Activated T-helper 1 cell treated with Interleukin-2 at 50 U/mL for 16 hours (primary cell): ENCODE data around the gene CEACAM8.
A peak's percentile ranks its signal among the peaks of the same experiment; 100 is the strongest.
"Not testable (repeated sequence)": the region's sequence is repeated elsewhere in the genome, so short reads cannot be mapped to it uniquely, and the experiment has no call there.

Source experiments
- DNase-seq: peaks from one replicate; pipeline ENCODE4 v3.0.0-alpha.2; 2020; ENCODE audit warnings: low read depth

Gene CEACAM8

GRCh38 chr19:42594617-42595489 is at the start of gene CEACAM8:
Gene CEACAM8, minus strand, starts transcription at chr19:42594924. Its CDS starts 96 bp downstream, at chr19:42594828.
- DNase-seq, result no peak

GRCh38 chr19:42639324-42640092 is 44.8 kb upstream of the CEACAM8 start:
- not testable (repeated sequence) for DNase-seq

GRCh38 chr19:42635233-42635539 is 40.5 kb upstream of the CEACAM8 start:
- no peak for DNase-seq

GRCh38 chr19:42634409-42635232 is 39.9 kb upstream of the CEACAM8 start:
- DNase-seq, result no peak

- DNase-seq, result no peak
Measured at GRCh38 chr19:42629191-42629590, 34.5 kb upstream of the CEACAM8 start.

GRCh38 chr19:42628411-42629140 is 33.9 kb upstream of the CEACAM8 start:
- no peak for DNase-seq

- no peak for DNase-seq
Measured at GRCh38 chr19:42627916-42628315, 33.2 kb upstream of the CEACAM8 start.

- no peak for DNase-seq
Measured at GRCh38 chr19:42626181-42626580, 31.5 kb upstream of the CEACAM8 start.

GRCh38 chr19:42619271-42619670 is 24.5 kb upstream of the CEACAM8 start:
- no peak for DNase-seq

- no peak for DNase-seq
Measured at GRCh38 chr19:42613666-42614065, 18.9 kb upstream of the CEACAM8 start.

GRCh38 chr19:42610401-42610915 is 15.7 kb upstream of the CEACAM8 start:
- not testable (repeated sequence) for DNase-seq

- peak; percentile 4 for DNase-seq
Measured at GRCh38 chr19:42606660-42607351, 12.1 kb upstream of the CEACAM8 start.

GRCh38 chr19:42601811-42602443 is 7.2 kb upstream of the CEACAM8 start:
- DNase-seq, result no peak

- peak; percentile 13 for DNase-seq
Measured at GRCh38 chr19:42596391-42597072, 1.8 kb upstream of the CEACAM8 start.

- no peak for DNase-seq
Measured at GRCh38 chr19:42595550-42596172, 937 bp upstream of the CEACAM8 start.

GRCh38 chr19:42589792-42590191 is 4.9 kb downstream of the CEACAM8 start:
- no peak for DNase-seq

- DNase-seq, result no peak
Measured at GRCh38 chr19:42584466-42584865, 10.3 kb downstream of the CEACAM8 start.

- no peak for DNase-seq
Measured at GRCh38 chr19:42577016-42577415, 17.7 kb downstream of the CEACAM8 start.

GRCh38 chr19:42576241-42576640 is 18.5 kb downstream of the CEACAM8 start:
- no peak for DNase-seq
